ENCODE results near the gene PPEF2.
A peak's percentile ranks its signal among the peaks of the same experiment; 100 is the strongest.

Gene PPEF2

GRCh38 chr4:75843596-75843995, 58.7 kb downstream of the PPEF2 start:
- H3K4me1 ChIP-seq (ENCODE audit: low read length) = peaks cover 36% of the 10 kb centered on the region
- no peak overlapping the region for H3K9ac ChIP-seq (ENCODE audit: low read length)
- no peaks in the 10 kb centered on the region for H4K20me1 ChIP-seq (ENCODE audit: insufficient read depth, low read length)
- no peak overlapping the region for H3K4me3 ChIP-seq (ENCODE audit: low read length)
- H3K9me2 ChIP-seq (replicated peaks; ENCODE audit: insufficient read depth, low read length) = no peaks in the 10 kb centered on the region
- no peak overlapping the region for H3K4me2 ChIP-seq (ENCODE audit: low read depth, low read length)
- H3K27ac ChIP-seq (ENCODE audit: low read length) = no peak overlapping the region
- no peak overlapping the region for H2AFZ ChIP-seq (ENCODE audit: low read length)
- no peaks in the 10 kb centered on the region for H3K36me3 ChIP-seq (replicated peaks; ENCODE audit: insufficient read depth, low read length)
- TF ChIP-seq EZH2 (optimal IDR thresholded peaks at IDR 0.05; ENCODE audit: low read depth, low read length) = no peak
- no peak for TF ChIP-seq CTCF (IDR thresholded peaks at IDR 0.05; ENCODE audit: low read length)
- TF ChIP-seq EZH2phosphoT487 (IDR thresholded peaks at IDR 0.05; ENCODE audit: low read length) = no peak
- no peaks in the 10 kb centered on the region for H3K27me3 ChIP-seq (replicated peaks; ENCODE audit: insufficient read depth, low read length)
- peaks cover 3% of the 10 kb centered on the region; the same call in 1 of the 2 replicates for H3F3A ChIP-seq (ENCODE audit: insufficient read depth, low read length)
- H3K79me2 ChIP-seq (ENCODE audit: low read length) = no peaks in the 10 kb centered on the region
- H3K9me3 ChIP-seq (replicated peaks; ENCODE audit: insufficient read depth, low read length) = no peaks in the 10 kb centered on the region
- no peak for DNase-seq

GRCh38 chr4:75841641-75842520, 60.4 kb downstream of the PPEF2 start:
- no peaks in the 10 kb centered on the region for H3K9me2 ChIP-seq (replicated peaks; ENCODE audit: insufficient read depth, low read length)
- peaks cover 36% of the 10 kb centered on the region for H3K4me1 ChIP-seq (ENCODE audit: low read length)
- no peaks in the 10 kb centered on the region for H4K20me1 ChIP-seq (ENCODE audit: insufficient read depth, low read length)
- H3F3A ChIP-seq (ENCODE audit: insufficient read depth, low read length) = peaks cover 3% of the 10 kb centered on the region; the same call in 1 of the 2 replicates
- H3K4me3 ChIP-seq (ENCODE audit: low read length) = 0 out of 2 replicates have a peak overlapping the region, but pooled peaks have one; percentile 10
- TF ChIP-seq CTCF (IDR thresholded peaks at IDR 0.05; ENCODE audit: low read length) (no peak), EZH2 (optimal IDR thresholded peaks at IDR 0.05; ENCODE audit: low read depth, low read length) (no peak), EZH2phosphoT487 (IDR thresholded peaks at IDR 0.05; ENCODE audit: low read length) (no peak)
- H3K9me3 ChIP-seq (replicated peaks; ENCODE audit: insufficient read depth, low read length) = no peaks in the 10 kb centered on the region
- peak overlapping the region; percentile 50 for H3K4me2 ChIP-seq (ENCODE audit: low read depth, low read length)
- H3K36me3 ChIP-seq (replicated peaks; ENCODE audit: insufficient read depth, low read length) = no peaks in the 10 kb centered on the region
- no peaks in the 10 kb centered on the region for H3K79me2 ChIP-seq (ENCODE audit: low read length)
- H3K27me3 ChIP-seq (replicated peaks; ENCODE audit: insufficient read depth, low read length) = no peaks in the 10 kb centered on the region
- peak overlapping the region; percentile 6; the same call in 1 of the 2 replicates for H3K27ac ChIP-seq (ENCODE audit: low read length)
- no peak overlapping the region for H3K9ac ChIP-seq (ENCODE audit: low read length)
- H2AFZ ChIP-seq (ENCODE audit: low read length) = no peak overlapping the region
- DNase-seq = no peak

GRCh38 chr4:75834772-75835154, 67.5 kb downstream of the PPEF2 start:
- no peaks in the 10 kb centered on the region for H3K4me1 ChIP-seq (ENCODE audit: low read length)
- H3K79me2 ChIP-seq (ENCODE audit: low read length) = no peaks in the 10 kb centered on the region
- H3K36me3 ChIP-seq (replicated peaks; ENCODE audit: insufficient read depth, low read length) = no peaks in the 10 kb centered on the region
- no peak overlapping the region for H3K27ac ChIP-seq (ENCODE audit: low read length)
- H3K27me3 ChIP-seq (replicated peaks; ENCODE audit: insufficient read depth, low read length) = no peaks in the 10 kb centered on the region
- H3K9me3 ChIP-seq (replicated peaks; ENCODE audit: insufficient read depth, low read length) = no peaks in the 10 kb centered on the region
- H3K9ac ChIP-seq (ENCODE audit: low read length) = no peak overlapping the region
- H3K4me3 ChIP-seq (ENCODE audit: low read length) = no peak overlapping the region
- no peak overlapping the region for H3K4me2 ChIP-seq (ENCODE audit: low read depth, low read length)
- no peak for DNase-seq
- H3K9me2 ChIP-seq (replicated peaks; ENCODE audit: insufficient read depth, low read length) = no peaks in the 10 kb centered on the region
- H3F3A ChIP-seq (ENCODE audit: insufficient read depth, low read length) = no peaks in the 10 kb centered on the region
- TF ChIP-seq CTCF (IDR thresholded peaks at IDR 0.05; ENCODE audit: low read length) (no peak), EZH2phosphoT487 (IDR thresholded peaks at IDR 0.05; ENCODE audit: low read length) (no peak), EZH2 (optimal IDR thresholded peaks at IDR 0.05; ENCODE audit: low read depth, low read length) (no peak)
- no peaks in the 10 kb centered on the region for H4K20me1 ChIP-seq (ENCODE audit: insufficient read depth, low read length)
- H2AFZ ChIP-seq (ENCODE audit: low read length) = no peak overlapping the region
